HepG2 (cell line): ENCODE measurements around the gene SAMD10. TPM values are rescaled to one million over a fixed set of nuclear protein-coding genes. Genes with fewer than 3 reads are reported as not detected.

Source experiments
- EZH2 ChIP-seq: conservative IDR thresholded peaks from 2 replicates; pipeline ENCODE4 v1.6.1; 2012; ENCODE audit warnings: mild to moderate bottlenecking, low read depth, low read length, moderate library complexity
- KDM4B ChIP-seq: sonication (generic); formaldehyde crosslinking; IDR thresholded peaks from 2 replicates; pipeline ENCODE4 v1.4.0; 2020; ENCODE audit warnings: missing genetic modification reagents
- SRSF9 ChIP-seq: fragments of 200-400 bp; formaldehyde crosslinking; IDR thresholded peaks from 2 replicates; pipeline ENCODE4 v1.6.1; 2018; ENCODE audit warnings: borderline replicate concordance, mild to moderate bottlenecking, low read depth, low read length; ENCODE audit not compliant: insufficient read depth, poor library complexity, severe bottlenecking
- TCF7L2 ChIP-seq: IDR thresholded peaks from 2 replicates; pipeline ENCODE4 v1.6.1; 2011; ENCODE audit warnings: mild to moderate bottlenecking, low read depth, low read length, moderate library complexity
- TEAD3 ChIP-seq: optimal IDR thresholded peaks from 2 replicates; pipeline ENCODE3; 2016; ENCODE audit warnings: borderline replicate concordance
- USF2 ChIP-seq, 2 experiments: sonication (generic) in 1 of 2; formaldehyde crosslinking in 1 of 2; IDR thresholded peaks; 2 replicates each; pipeline versions ENCODE4 v1.5.1 to v1.6.1; 2011 to 2020; ENCODE audit warnings: borderline replicate concordance in 1 of 2, low read depth in 1 of 2, low read length in 1 of 2, mild to moderate bottlenecking in 1 of 2, missing genetic modification reagents in 1 of 2, moderate library complexity in 1 of 2
- ZBTB40 ChIP-seq, 2 experiments: fragments of 450-650 bp in 1 of 2; sonication (generic) in 1 of 2; formaldehyde crosslinking in 1 of 2; IDR thresholded peaks; 2 replicates each; pipeline versions ENCODE4 v1.6.1 to v1.8.0; 2016 to 2022; ENCODE audit warnings: antibody characterized with exemption in 1 of 2, mild to moderate bottlenecking in 1 of 2, missing genetic modification reagents in 1 of 2
- ZNF205 ChIP-seq: IDR thresholded peaks from 2 replicates; pipeline ENCODE4 v1.6.1; 2018; ENCODE audit warnings: missing biosample characterization, missing genetic modification reagents
- ZNF296 ChIP-seq: sonication (generic); formaldehyde crosslinking; conservative IDR thresholded peaks from 2 replicates; pipeline ENCODE4 v1.5.0; 2020; ENCODE audit warnings: mild to moderate bottlenecking, missing genetic modification reagents
- ZSCAN12 ChIP-seq: sonication (generic); formaldehyde crosslinking; IDR thresholded peaks from 2 replicates; pipeline ENCODE4 v1.9.0; 2021; ENCODE audit warnings: mild to moderate bottlenecking, missing genetic modification reagents
- ZSCAN20 ChIP-seq: sonication (generic); formaldehyde crosslinking; IDR thresholded peaks from 2 replicates; pipeline ENCODE4 v1.4.0; 2020; ENCODE audit warnings: missing genetic modification reagents, mild to moderate bottlenecking, borderline replicate concordance
- polyA plus RNA-seq, 8 experiments: library from polyadenylated mRNA; depleted of rRNA in 3 of 8; stranded (reverse) in 7 of 8; unstranded in 1 of 8; fragments of >200 nt; fragmentation: Illumina TruSeq in 4 of 8; extraction: Trizol in 4 of 8; gene quantifications; 2 replicates each; pipeline versions ENCODE4 v1.2.1 to v1.2.3, GENCODE V29; 2011 to 2016; ENCODE audit warnings: low read depth in 4 of 8, missing spikeins in 1 of 8, mixed read lengths in 1 of 8; ENCODE audit not compliant: insufficient read depth in 1 of 8
- total RNA-seq, 5 experiments: library from RNA; depleted of rRNA; stranded (reverse); fragments of >200 nt; fragmentation: Illumina TruSeq; extraction: Trizol; gene quantifications; 2 replicates each; pipeline ENCODE4 v1.2.3, GENCODE V29; 2016; ENCODE audit warnings: low read depth in 1 of 5

The SAMD10 gene
- total and polyA plus RNA-seq, 2 of the 13 experiments (the other 11 are each of a cell fraction or from before 2014, with no cell fraction given) = 6.1 to 11.0 TPM

GRCh38 chr20:63968928-63969760, 10.3 kb downstream of the SAMD10 start (continued):
- TF ChIP-seq ZBTB40 (IDR thresholded peaks at IDR 0.05) (no peak), ZBTB40 (CRISPR knock-in tag; IDR thresholded peaks at IDR 0.05) (peak; percentile 85), SRSF9 (no peak), EZH2 (no peak), ZSCAN12 (CRISPR knock-in tag) (0 out of 2 replicates have a peak, but pooled peaks have one; percentile 38), ZNF205 (CRISPR knock-in tag) (no peak), ZNF296 (peak; percentile 94), ZSCAN20 (CRISPR knock-in tag) (0 out of 2 replicates have a peak, but pooled peaks have one; percentile 48), KDM4B (CRISPR knock-in tag) (peak; percentile 68; the same call in 1 of the 2 replicates), TCF7L2 (no peak), USF2 (IDR thresholded peaks at IDR 0.05; ENCODE audit: low read depth, low read length) (no peak), USF2 (CRISPR knock-in tag; IDR thresholded peaks at IDR 0.05; ENCODE audit: borderline replicate concordance) (no peak), TEAD3 (CRISPR knock-in tag) (peak; percentile 62)
